ENCODE measurements around the gene CFAP298. TPM values are rescaled to one million over a fixed set of nuclear protein-coding genes. Genes with fewer than 3 reads are reported as not detected.
A peak's percentile ranks its signal among the peaks of the same experiment; 100 is the strongest.
"Not testable (repeated sequence)": the region's sequence is repeated elsewhere in the genome, so short reads cannot be mapped to it uniquely, and the experiment has no call there.

The CFAP298 gene
- total RNA-seq = 22.1 TPM

GRCh38 chr21:32612075-32612998 is at the start of gene CFAP298:
TSS of gene CFAP298 (minus strand) at chr21:32612377. CDS start at chr21:32612243, 134 bp downstream.
- Histone ChIP-seq H3K36me3 (peaks cover 0 to 20% of the 10 kb centered on the region in 2 donors), H3K9me3 (no peaks in the 10 kb centered on the region), H3K27me3 (no peaks in the 10 kb centered on the region), H3K27ac (peak within 1 kb of the TSS; percentile 85), H3K4me1 (peaks cover 24% of the 10 kb centered on the region), H3K4me3 (peak within 1 kb of the TSS; percentile 67 to 82)
- intact Hi-C loops (cut with DNase I) = no loop called here
- peak in 1 of 2 donors; percentile 90 for DNase-seq (ENCODE audit: extremely low spot score in 2 of 2)
- no peak for TF ChIP-seq POLR2A (IDR thresholded peaks at IDR 0.05)
- peak; percentile 78 to 84 for TF ChIP-seq POLR2AphosphoS5 (IDR thresholded peaks at IDR 0.05; ENCODE audit: insufficient read depth in 1 of 2, low read depth in 1 of 2)

- DNase-seq (ENCODE audit: extremely low spot score in 2 of 2); H3K27ac ChIP-seq; H3K9me3 ChIP-seq; H3K4me1 ChIP-seq; intact Hi-C loops (cut with DNase I); H3K27me3 ChIP-seq; H3K4me3 ChIP-seq: not testable (repeated sequence)
- H3K36me3 ChIP-seq = peaks cover 6 to 54% of the 10 kb centered on the region in 2 donors
These were observed 49.0 kb upstream of the CFAP298 start for GRCh38 chr21:32661026-32661782.

- no peak for TF ChIP-seq POLR2AphosphoS5 (IDR thresholded peaks at IDR 0.05; ENCODE audit: insufficient read depth in 1 of 2, low read depth in 1 of 2)
- no peak for TF ChIP-seq CTCF (IDR thresholded peaks at IDR 0.05)
- TF ChIP-seq POLR2A (IDR thresholded peaks at IDR 0.05) = no peak
- intact Hi-C loops (cut with DNase I) = no loop called here
These were observed 46.3 kb upstream of the CFAP298 start for GRCh38 chr21:32658524-32658923.

GRCh38 chr21:32653326-32653901 is 41.2 kb upstream of the CFAP298 start:
- H3K4me3 ChIP-seq = no peak overlapping the region
- intact Hi-C loops (cut with DNase I) = no loop called here
- H3K27ac ChIP-seq = no peak overlapping the region
- peaks cover 0 to 26% of the 10 kb centered on the region in 2 donors for H3K36me3 ChIP-seq
- no peaks in the 10 kb centered on the region for H3K27me3 ChIP-seq
- no peaks in the 10 kb centered on the region for H3K4me1 ChIP-seq
- no peak for TF ChIP-seq POLR2A (IDR thresholded peaks at IDR 0.05)
- no peak for TF ChIP-seq CTCF (IDR thresholded peaks at IDR 0.05)
- TF ChIP-seq POLR2AphosphoS5 (IDR thresholded peaks at IDR 0.05; ENCODE audit: insufficient read depth in 1 of 2, low read depth in 1 of 2) = no peak
- no peak for DNase-seq (ENCODE audit: extremely low spot score in 2 of 2)
- H3K9me3 ChIP-seq = no peaks in the 10 kb centered on the region

More at GRCh38 chr21:32658524-32658923, 46.3 kb upstream of the CFAP298 start:
- H3K27me3 ChIP-seq = no peaks in the 10 kb centered on the region
- H3K4me3 ChIP-seq = no peak overlapping the region
- peaks cover 0 to 42% of the 10 kb centered on the region in 2 donors for H3K36me3 ChIP-seq
- DNase-seq (ENCODE audit: extremely low spot score in 2 of 2) = no peak
- no peaks in the 10 kb centered on the region for H3K4me1 ChIP-seq
- H3K27ac ChIP-seq = no peak overlapping the region
- no peaks in the 10 kb centered on the region for H3K9me3 ChIP-seq

GRCh38 chr21:32648165-32648564 is 36.0 kb upstream of the CFAP298 start:
- Histone ChIP-seq H3K9me3 (no peaks in the 10 kb centered on the region), H3K27me3 (no peaks in the 10 kb centered on the region), H3K4me1 (no peaks in the 10 kb centered on the region), H3K27ac (no peak overlapping the region), H3K36me3 (peaks cover 0 to 17% of the 10 kb centered on the region in 2 donors), H3K4me3 (no peak overlapping the region)
- intact Hi-C loops (cut with DNase I) = no loop called here
- TF ChIP-seq POLR2AphosphoS5 (IDR thresholded peaks at IDR 0.05; ENCODE audit: insufficient read depth in 1 of 2, low read depth in 1 of 2) = no peak
- no peak for TF ChIP-seq POLR2A (IDR thresholded peaks at IDR 0.05)
- no peak for TF ChIP-seq CTCF (IDR thresholded peaks at IDR 0.05)
- no peak for DNase-seq (ENCODE audit: extremely low spot score in 2 of 2)
